ENCODE results near the gene LYSET. TPM values are rescaled to one million over a fixed set of nuclear protein-coding genes. Genes with fewer than 3 reads are reported as not detected.

Gene LYSET
- total RNA-seq, 1 experiment from 2014 or later, result 17.3 TPM

DNA sequence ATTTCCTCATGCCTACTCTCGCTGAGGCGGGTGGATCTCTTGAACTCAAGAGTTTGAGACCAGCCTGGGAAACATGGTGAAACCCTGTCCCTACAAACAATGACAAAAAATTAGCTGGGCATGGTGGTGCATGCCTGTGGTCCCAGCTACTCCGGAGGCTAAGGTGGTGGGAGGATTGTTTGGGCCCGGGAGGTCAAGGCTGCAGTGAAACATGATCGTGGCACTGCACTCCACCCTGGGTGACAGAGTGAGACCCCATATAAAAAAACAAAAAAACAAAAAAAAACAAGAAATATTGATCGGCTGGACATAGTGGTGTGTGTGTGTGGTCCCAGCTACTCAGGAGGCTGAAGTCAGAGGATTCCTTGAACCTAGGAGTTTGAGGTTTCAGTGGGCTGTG is 9.6 kb upstream of the LYSET start:
- TF ChIP-seq CTCF (IDR thresholded peaks at IDR 0.05; ENCODE audit: insufficient read depth in 1 of 2, low read depth in 1 of 2, low read length in 1 of 2, severe bottlenecking in 1 of 2, unreplicated experiment in 1 of 2), result no peak
- Histone ChIP-seq H3K9me3 (no peaks in the 10 kb centered on the region), H3K4me1 (no peaks in the 10 kb centered on the region), H3K36me3 (ENCODE audit: control insufficient read depth, insufficient read depth, low read length) (no peaks in the 10 kb centered on the region), H3K4me3 (ENCODE audit: low read depth, low read length) (no peak overlapping the region), H3K27me3 (replicated peaks; ENCODE audit: control insufficient read depth, insufficient read depth, low read length) (no peaks in the 10 kb centered on the region)
- ChIA-PET POLR2A (interaction anchor here (1.0 kb wide), 1 partner anchor 9 kb away, joined by 3 read pairs; the partner anchor contains the start of genes LYSET and MOAP1), CTCF (no interaction called here)
- Mint-ChIP-seq H3K27ac (ENCODE audit: unreplicated experiment) (no peak overlapping the region), H3K4me3 (ENCODE audit: unreplicated experiment) (no peak overlapping the region), H3K27me3 (ENCODE audit: insufficient read depth, unreplicated experiment) (no peaks in the 10 kb centered on the region), H3K36me3 (ENCODE audit: insufficient read depth, unreplicated experiment) (no peaks in the 10 kb centered on the region), H3K9me3 (ENCODE audit: unreplicated experiment) (no peaks in the 10 kb centered on the region), H3K4me1 (ENCODE audit: low read depth, unreplicated experiment) (no peaks in the 10 kb centered on the region)
- no TSS peak for BruUV-seq (replicated peaks)
- no peak for DNase-seq
- intact Hi-C loops (cut with micrococcal nuclease; ENCODE audit: unreplicated experiment), result no loop called here

DNA sequence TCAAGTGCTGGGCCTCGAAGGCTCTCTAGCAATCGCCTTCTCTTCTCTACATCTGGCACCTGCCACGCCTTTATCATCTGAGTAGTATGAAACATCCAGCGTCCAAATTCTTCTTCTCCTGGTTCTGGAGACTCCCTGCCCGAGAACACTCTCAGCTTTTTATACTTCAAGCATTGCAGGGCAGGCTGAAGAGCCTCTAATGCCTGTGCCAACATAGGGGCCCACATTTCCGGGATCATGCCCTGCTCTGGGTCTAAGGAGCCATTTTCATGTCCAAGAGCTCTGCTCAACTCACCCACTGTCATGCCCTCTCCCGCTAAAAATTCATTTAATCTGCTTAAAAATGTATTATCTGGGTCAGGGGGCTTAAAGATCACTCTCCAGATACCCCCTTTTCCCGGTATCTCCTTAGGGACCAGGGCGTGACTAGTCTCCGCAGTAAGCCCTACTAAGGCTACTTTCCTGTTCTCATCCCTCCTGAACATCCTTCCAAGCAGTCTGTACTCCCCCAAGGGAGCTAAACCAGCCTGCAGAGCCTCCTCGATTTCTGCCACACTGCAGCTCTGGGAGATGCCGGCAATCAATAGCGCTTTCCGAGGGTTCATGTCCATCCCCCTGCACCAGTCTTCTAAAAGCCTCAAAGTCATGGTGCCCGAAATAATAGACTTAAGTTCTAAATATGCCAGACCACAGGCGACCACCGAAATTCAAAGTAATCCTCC is 1.4 kb upstream of the LYSET start:
- TSS peak; percentile 64 for BruUV-seq (replicated peaks)
- no peaks in the 10 kb centered on the region; the same call in 1 of the 2 replicates for H3K4me1 ChIP-seq

DNA sequence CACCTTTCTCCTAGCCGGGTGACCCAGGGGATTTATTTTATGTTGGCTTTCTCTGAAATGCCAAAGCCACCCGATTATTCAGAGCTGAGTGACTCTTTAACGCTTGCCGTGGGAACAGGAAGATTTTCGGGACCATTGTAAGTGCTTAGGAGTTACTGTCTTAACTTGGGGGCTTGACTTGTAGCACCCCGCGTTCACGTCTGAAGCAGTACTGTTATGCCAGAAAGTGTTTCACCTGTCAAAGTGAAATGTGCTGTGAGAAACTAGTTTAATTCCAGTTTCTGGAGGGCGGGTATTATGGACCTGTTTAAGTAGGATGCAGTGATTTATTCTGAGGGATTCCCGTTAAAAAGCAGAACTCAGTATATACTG is 218 bp downstream of the LYSET start:
- Mint-ChIP-seq H3K9me3 (ENCODE audit: unreplicated experiment) (no peaks in the 10 kb centered on the region), H3K4me1 (ENCODE audit: low read depth, unreplicated experiment) (no peaks in the 10 kb centered on the region), H3K27me3 (ENCODE audit: insufficient read depth, unreplicated experiment) (no peaks in the 10 kb centered on the region), H3K27ac (ENCODE audit: unreplicated experiment) (no peak overlapping the region), H3K36me3 (ENCODE audit: insufficient read depth, unreplicated experiment) (no peaks in the 10 kb centered on the region), H3K4me3 (ENCODE audit: unreplicated experiment) (peak overlapping the region; percentile 86)
- H3K27me3 ChIP-seq (replicated peaks; ENCODE audit: control insufficient read depth, insufficient read depth, low read length), result no peaks in the 10 kb centered on the region
- H3K36me3 ChIP-seq (ENCODE audit: control insufficient read depth, insufficient read depth, low read length), result no peaks in the 10 kb centered on the region
- ChIA-PET POLR2A (interaction anchor here (0.7 to 2.6 kb wide), 4 partner anchors 9 to 72 kb away, joined by 3 to 24 read pairs (median 4); partner anchors contain the start of genes GON7 and UBR7), CTCF (interaction anchor here (0.7 to 2.6 kb wide), 6 partner anchors 19 to 305 kb away, joined by 3 to 24 read pairs (median 4); partner anchors contain the start of genes GON7 and UBR7)
- intact Hi-C loops (cut with micrococcal nuclease; ENCODE audit: unreplicated experiment), result loop anchor here (1.0 kb wide), 1 partner anchor 34 kb away; no protein-coding TSS in a partner anchor
- H3K4me3 ChIP-seq (ENCODE audit: low read depth, low read length), result peak overlapping the region; percentile 100
- peak in 1 of 2 experiments; percentile 3 for DNase-seq
- H3K9me3 ChIP-seq, result no peaks in the 10 kb centered on the region
- BruUV-seq (replicated peaks), result no TSS peak
- no peaks in the 10 kb centered on the region; the same call in 1 of the 2 replicates for H3K4me1 ChIP-seq
- no peak for TF ChIP-seq CTCF (IDR thresholded peaks at IDR 0.05; ENCODE audit: insufficient read depth in 1 of 2, low read depth in 1 of 2, low read length in 1 of 2, severe bottlenecking in 1 of 2, unreplicated experiment in 1 of 2)

More for the DNA sequence above, 1.4 kb upstream of the LYSET start:
- no peaks in the 10 kb centered on the region for H3K4me1 Mint-ChIP-seq (ENCODE audit: low read depth, unreplicated experiment)
- DNase-seq, result no peak
- no peaks in the 10 kb centered on the region for H3K27me3 Mint-ChIP-seq (ENCODE audit: insufficient read depth, unreplicated experiment)
- TF ChIP-seq CTCF (IDR thresholded peaks at IDR 0.05; ENCODE audit: insufficient read depth in 1 of 2, low read depth in 1 of 2, low read length in 1 of 2, severe bottlenecking in 1 of 2, unreplicated experiment in 1 of 2), result no peak
- peak overlapping the region; percentile 86 for H3K4me3 Mint-ChIP-seq (ENCODE audit: unreplicated experiment)
- peak overlapping the region; percentile 100 for H3K4me3 ChIP-seq (ENCODE audit: low read depth, low read length)
- H3K36me3 ChIP-seq (ENCODE audit: control insufficient read depth, insufficient read depth, low read length), result no peaks in the 10 kb centered on the region
- ChIA-PET CTCF (interaction anchor here (0.8 to 2.6 kb wide), 4 partner anchors 15 to 303 kb away, joined by 3 to 24 read pairs (median 4); partner anchors contain the start of genes GON7 and UBR7), POLR2A (interaction anchor here (2.6 kb wide), 1 partner anchor 23 kb away, joined by 24 read pairs; the partner anchor contains the start of genes GON7 and UBR7)
- intact Hi-C loops (cut with micrococcal nuclease; ENCODE audit: unreplicated experiment), result no loop called here
- no peaks in the 10 kb centered on the region for H3K9me3 Mint-ChIP-seq (ENCODE audit: unreplicated experiment)
- H3K9me3 ChIP-seq, result no peaks in the 10 kb centered on the region
- H3K36me3 Mint-ChIP-seq (ENCODE audit: insufficient read depth, unreplicated experiment), result no peaks in the 10 kb centered on the region
- no peaks in the 10 kb centered on the region for H3K27me3 ChIP-seq (replicated peaks; ENCODE audit: control insufficient read depth, insufficient read depth, low read length)
- peak overlapping the region; percentile 8 for H3K27ac Mint-ChIP-seq (ENCODE audit: unreplicated experiment)
